ENCODE results near the gene TNNC1. TPM values are rescaled to one million over a fixed set of nuclear protein-coding genes. Genes with fewer than 3 reads are reported as not detected.

The TNNC1 gene
- total and polyA plus RNA-seq, 2 donors (not counting 1 experiment from before 2014, with no cell fraction given) = 0.33 to 0.69 TPM

DNA sequence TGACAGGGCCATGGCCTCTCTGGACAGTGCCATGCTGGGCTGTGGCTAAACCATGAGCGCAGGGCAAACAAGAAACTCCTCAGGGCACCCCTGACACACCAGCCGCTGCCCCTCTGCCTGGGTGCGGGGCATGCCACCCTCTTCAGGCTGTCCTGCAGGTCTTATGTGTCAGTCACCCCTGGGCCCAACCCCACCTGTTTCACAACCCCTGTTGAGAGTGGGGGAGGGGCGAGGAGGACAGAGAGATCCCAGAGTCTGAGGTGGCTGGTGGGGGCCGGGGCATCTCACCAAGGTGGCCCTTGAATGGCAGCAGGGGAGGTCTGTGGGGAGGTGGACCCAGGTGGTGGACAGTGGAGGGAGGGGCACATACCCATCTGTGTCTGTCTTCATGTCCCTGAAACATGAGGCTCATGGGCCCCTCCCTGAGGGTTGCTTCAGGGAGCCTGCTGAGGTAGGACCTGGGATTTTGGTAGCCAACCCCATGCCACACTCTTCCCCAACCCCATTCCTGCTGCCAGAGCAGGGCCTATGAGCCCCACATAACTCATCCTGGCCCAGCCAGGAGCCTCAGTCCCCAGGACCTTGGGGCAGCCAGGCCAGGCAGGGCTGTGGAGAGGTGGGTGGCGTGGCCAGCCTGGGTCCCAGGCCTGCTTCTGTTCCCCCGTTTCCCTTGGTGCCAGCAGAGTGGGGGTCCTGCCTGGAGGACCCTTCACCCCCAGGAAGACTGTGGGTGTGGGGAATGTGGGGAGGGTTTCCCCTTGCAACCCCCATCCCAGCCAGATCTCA lies 39.6 kb upstream of the TNNC1 start:
- Histone ChIP-seq H3K4me3 (replicated peaks in 1 of 4; ENCODE audit: control extremely low read depth in 1 of 4, insufficient read depth in 1 of 4, low read depth in 3 of 4, low read length in 4 of 4) (no peak overlapping the region), H2AFZ (ENCODE audit: low read length) (no peak overlapping the region), H4K20me1 (ENCODE audit: control insufficient read depth, extremely low read depth, insufficient read depth, low read length) (no peaks in the 10 kb centered on the region), H3K9me3 (ENCODE audit: control insufficient read depth, insufficient read depth, low read depth, low read length) (no peaks in the 10 kb centered on the region), H3K79me2 (ENCODE audit: control insufficient read depth, insufficient read depth, low read length) (no peaks in the 10 kb centered on the region), H3K4me1 (ENCODE audit: control insufficient read depth, extremely low read depth, insufficient read depth, low read length) (peaks cover 11% of the 10 kb centered on the region), H3K27ac (ENCODE audit: insufficient read depth, low read length) (no peak overlapping the region), H3K9ac (ENCODE audit: insufficient read depth, low read length) (no peak overlapping the region), H3K36me3 (ENCODE audit: control insufficient read depth, insufficient read depth, low read length) (peaks cover 30% of the 10 kb centered on the region), H3K27me3 (ENCODE audit: control insufficient read depth, insufficient read depth, low read length) (no peaks in the 10 kb centered on the region), H3K4me2 (ENCODE audit: extremely low read depth, insufficient read depth, low read length) (no peak overlapping the region)
- TF ChIP-seq, protein P1, sequence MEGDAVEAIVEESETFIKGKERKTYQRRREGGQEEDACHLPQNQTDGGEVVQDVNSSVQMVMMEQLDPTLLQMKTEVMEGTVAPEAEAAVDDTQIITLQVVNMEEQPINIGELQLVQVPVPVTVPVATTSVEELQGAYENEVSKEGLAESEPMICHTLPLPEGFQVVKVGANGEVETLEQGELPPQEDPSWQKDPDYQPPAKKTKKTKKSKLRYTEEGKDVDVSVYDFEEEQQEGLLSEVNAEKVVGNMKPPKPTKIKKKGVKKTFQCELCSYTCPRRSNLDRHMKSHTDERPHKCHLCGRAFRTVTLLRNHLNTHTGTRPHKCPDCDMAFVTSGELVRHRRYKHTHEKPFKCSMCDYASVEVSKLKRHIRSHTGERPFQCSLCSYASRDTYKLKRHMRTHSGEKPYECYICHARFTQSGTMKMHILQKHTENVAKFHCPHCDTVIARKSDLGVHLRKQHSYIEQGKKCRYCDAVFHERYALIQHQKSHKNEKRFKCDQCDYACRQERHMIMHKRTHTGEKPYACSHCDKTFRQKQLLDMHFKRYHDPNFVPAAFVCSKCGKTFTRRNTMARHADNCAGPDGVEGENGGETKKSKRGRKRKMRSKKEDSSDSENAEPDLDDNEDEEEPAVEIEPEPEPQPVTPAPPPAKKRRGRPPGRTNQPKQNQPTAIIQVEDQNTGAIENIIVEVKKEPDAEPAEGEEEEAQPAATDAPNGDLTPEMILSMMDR (conservative IDR thresholded peaks at IDR 0.05 in 1 of 2, IDR thresholded peaks at IDR 0.05 in 1 of 2; ENCODE audit: low read depth in 1 of 2, low read length in 2 of 2) = no peak
- TF ChIP-seq EZH2 (IDR thresholded peaks at IDR 0.05; ENCODE audit: low read length, missing control alignments) = no peak
- DNase-seq (ENCODE audit: low read depth in 2 of 2) = no peak

DNA sequence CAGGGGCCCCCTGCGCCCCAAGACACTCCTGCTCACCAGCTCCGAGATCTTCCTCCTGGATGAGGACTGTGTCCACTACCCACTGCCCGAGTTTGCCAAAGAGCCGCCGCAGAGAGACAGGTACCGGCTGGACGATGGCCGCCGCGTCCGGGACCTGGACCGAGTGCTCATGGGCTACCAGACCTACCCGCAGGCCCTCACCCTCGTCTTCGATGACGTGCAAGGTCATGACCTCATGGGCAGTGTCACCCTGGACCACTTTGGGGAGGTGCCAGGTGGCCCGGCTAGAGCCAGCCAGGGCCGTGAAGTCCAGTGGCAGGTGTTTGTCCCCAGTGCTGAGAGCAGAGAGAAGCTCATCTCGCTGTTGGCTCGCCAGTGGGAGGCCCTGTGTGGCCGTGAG lies 38.2 kb upstream of the TNNC1 start:
- Histone ChIP-seq H3K27me3 (ENCODE audit: control insufficient read depth, insufficient read depth, low read length) (no peaks in the 10 kb centered on the region), H3K9me3 (ENCODE audit: control insufficient read depth, insufficient read depth, low read depth, low read length) (no peaks in the 10 kb centered on the region), H3K4me2 (ENCODE audit: extremely low read depth, insufficient read depth, low read length) (no peak overlapping the region), H3K27ac (ENCODE audit: insufficient read depth, low read length) (no peak overlapping the region), H3K9ac (ENCODE audit: insufficient read depth, low read length) (no peak overlapping the region), H3K79me2 (ENCODE audit: control insufficient read depth, insufficient read depth, low read length) (no peaks in the 10 kb centered on the region), H4K20me1 (ENCODE audit: control insufficient read depth, extremely low read depth, insufficient read depth, low read length) (no peaks in the 10 kb centered on the region), H3K36me3 (ENCODE audit: control insufficient read depth, insufficient read depth, low read length) (peaks cover 43% of the 10 kb centered on the region), H3K4me3 (replicated peaks in 1 of 4; ENCODE audit: control extremely low read depth in 1 of 4, insufficient read depth in 1 of 4, low read depth in 3 of 4, low read length in 4 of 4) (no peak overlapping the region), H2AFZ (ENCODE audit: low read length) (no peak overlapping the region), H3K4me1 (ENCODE audit: control insufficient read depth, extremely low read depth, insufficient read depth, low read length) (peaks cover 9% of the 10 kb centered on the region)
- DNase-seq (ENCODE audit: low read depth in 2 of 2) = no peak
- TF ChIP-seq, protein P1 (conservative IDR thresholded peaks at IDR 0.05 in 1 of 2, IDR thresholded peaks at IDR 0.05 in 1 of 2; ENCODE audit: low read depth in 1 of 2, low read length in 2 of 2) = no peak

DNA sequence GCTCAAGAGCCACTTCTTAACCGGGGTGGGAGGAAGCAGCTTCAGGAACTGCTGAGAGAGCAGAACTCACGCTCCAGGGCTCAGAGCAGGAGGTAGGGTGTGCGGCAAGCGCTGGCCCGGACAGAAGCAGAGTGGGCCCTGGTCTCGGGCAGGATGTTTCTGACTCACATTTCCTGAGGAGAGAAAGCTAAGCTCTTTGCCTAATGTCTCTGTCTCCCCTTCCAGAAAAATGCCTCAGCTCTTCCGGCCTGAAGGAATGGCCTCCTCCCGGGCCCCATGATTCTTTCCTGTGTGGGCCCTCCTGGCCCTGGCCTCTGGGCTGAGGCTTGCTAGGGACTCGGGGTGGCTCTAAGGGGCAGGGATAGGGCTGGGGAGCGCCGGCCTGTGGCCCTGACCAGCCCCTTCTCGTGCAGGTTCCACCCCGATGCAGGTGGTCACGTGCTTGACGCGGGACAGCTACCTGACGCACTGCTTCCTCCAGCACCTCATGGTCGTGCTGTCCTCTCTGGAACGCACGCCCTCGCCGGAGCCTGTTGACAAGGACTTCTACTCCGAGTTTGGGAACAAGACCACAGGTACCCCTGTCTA lies 37.2 kb upstream of the TNNC1 start:
- DNase-seq (ENCODE audit: low read depth in 2 of 2) = peak in 1 of 2 donors; percentile 53
- TF ChIP-seq, protein P1 (conservative IDR thresholded peaks at IDR 0.05 in 1 of 2, IDR thresholded peaks at IDR 0.05 in 1 of 2; ENCODE audit: low read depth in 1 of 2, low read length in 2 of 2) = no peak
- no peak for TF ChIP-seq EZH2 (IDR thresholded peaks at IDR 0.05; ENCODE audit: low read length, missing control alignments)
- Histone ChIP-seq H3K27ac (ENCODE audit: insufficient read depth, low read length) (no peak overlapping the region), H3K9ac (ENCODE audit: insufficient read depth, low read length) (no peak overlapping the region), H3K4me2 (ENCODE audit: extremely low read depth, insufficient read depth, low read length) (no peak overlapping the region), H2AFZ (ENCODE audit: low read length) (no peak overlapping the region), H4K20me1 (ENCODE audit: control insufficient read depth, extremely low read depth, insufficient read depth, low read length) (no peaks in the 10 kb centered on the region), H3K36me3 (ENCODE audit: control insufficient read depth, insufficient read depth, low read length) (peaks cover 48% of the 10 kb centered on the region), H3K9me3 (ENCODE audit: control insufficient read depth, insufficient read depth, low read depth, low read length) (no peaks in the 10 kb centered on the region), H3K4me3 (replicated peaks in 1 of 4; ENCODE audit: control extremely low read depth in 1 of 4, insufficient read depth in 1 of 4, low read depth in 3 of 4, low read length in 4 of 4) (no peak overlapping the region), H3K27me3 (ENCODE audit: control insufficient read depth, insufficient read depth, low read length) (no peaks in the 10 kb centered on the region), H3K4me1 (ENCODE audit: control insufficient read depth, extremely low read depth, insufficient read depth, low read length) (peaks cover 9% of the 10 kb centered on the region), H3K79me2 (ENCODE audit: control insufficient read depth, insufficient read depth, low read length) (no peaks in the 10 kb centered on the region)
